Measurements from ENCODE around the gene CTNNA2. TPM values are rescaled to one million over a fixed set of nuclear protein-coding genes. Genes with fewer than 3 reads are reported as not detected.

The CTNNA2 gene
- total and polyA plus RNA-seq, 9 of the 15 experiments (the other 6 are each of a cell fraction or from before 2014, with no cell fraction given): 0.03 to 0.40 (median 0.15) TPM

- TF ChIP-seq RERE (CRISPR knock-in tag; IDR thresholded peaks at IDR 0.05; ENCODE audit: borderline replicate concordance) (no peak), SAFB2 (IDR thresholded peaks at IDR 0.05; ENCODE audit: borderline replicate concordance, low read depth, low read length, severe bottlenecking) (no peak)
Observed at GRCh38 chr2:80231421-80231820, 718.6 kb downstream of the CTNNA2 start (continued).

GRCh38 chr2:80233333-80233732 is 720.5 kb downstream of the CTNNA2 start:
- POLR2A ChIA-PET: no interaction called here
- Histone ChIP-seq H3K4me2 (ENCODE audit: insufficient read depth, low read length) (no peak overlapping the region), H3K9ac (ENCODE audit: insufficient read depth in 1 of 2, low read depth in 2 of 2, low read length in 2 of 2) (no peak overlapping the region), H2AFZ (ENCODE audit: low read depth, low read length) (no peak overlapping the region), H3K27me3 (ENCODE audit: control insufficient read depth in 2 of 2, insufficient read depth in 2 of 2, low read length in 2 of 2) (no peaks in the 10 kb centered on the region), H3K36me3 (ENCODE audit: control insufficient read depth, insufficient read depth, low read length) (no peaks in the 10 kb centered on the region), H3K4me3 (no peak overlapping the region), H3K79me2 (ENCODE audit: control insufficient read depth, insufficient read depth, low read length) (no peaks in the 10 kb centered on the region), H3K4me1 (replicated peaks in 1 of 2; ENCODE audit: control insufficient read depth in 2 of 2, insufficient read depth in 2 of 2, low read length in 2 of 2) (no peaks in the 10 kb centered on the region; a peak in 1 of 5 replicates), H3K9me1 (ENCODE audit: control insufficient read depth, insufficient read depth, low read length) (no peaks in the 10 kb centered on the region), H3K27ac (ENCODE audit: extremely low read depth, low read depth, low read length) (no peak overlapping the region), H4K20me1 (replicated peaks; ENCODE audit: control insufficient read depth, insufficient read depth, low read length) (no peaks in the 10 kb centered on the region), H3K9me3 (replicated peaks; ENCODE audit: control insufficient read depth, insufficient read depth, low read depth, low read length) (no peaks in the 10 kb centered on the region)
- TF ChIP-seq SRSF9 (IDR thresholded peaks at IDR 0.05; ENCODE audit: borderline replicate concordance, low read depth, low read length): no peak
- TF ChIP-seq SAFB (IDR thresholded peaks at IDR 0.05; ENCODE audit: borderline replicate concordance, low read depth, low read length): no peak
- TF ChIP-seq MED1 (CRISPR knock-in tag; IDR thresholded peaks at IDR 0.05; ENCODE audit: borderline replicate concordance): no peak
- no peak for TF ChIP-seq NELFE (IDR thresholded peaks at IDR 0.05; ENCODE audit: insufficient read depth, insufficient read length)
- intact Hi-C loops (cut with micrococcal nuclease): no loop called here
- CTCF ChIA-PET (ENCODE audit: low intra/inter-chr PET ratio): no interaction called here
- no peak for DNase-seq (ENCODE audit: extremely low read depth in 1 of 4, low spot score in 3 of 4)
- no peak for ATAC-seq
- 0% methylated on average over 1 of the region's 1 CpG for WGBS (ENCODE audit: insufficient coverage, low coverage, missing lambda C conversion rate)
- in situ Hi-C loops (cut with MboI): no loop called here
- BruUV-seq (replicated peaks): no TSS peak
- FAIRE-seq: no peak

All from K562 (cell line).